ENCODE measurements around the gene C10orf53. TPM values are rescaled to one million over a fixed set of nuclear protein-coding genes. Genes with fewer than 3 reads are reported as not detected.
A peak's percentile ranks its signal among the peaks of the same experiment; 100 is the strongest.

C10orf53 gene
- total RNA-seq, 1 donor from 2014 or later: not detected

DNA sequence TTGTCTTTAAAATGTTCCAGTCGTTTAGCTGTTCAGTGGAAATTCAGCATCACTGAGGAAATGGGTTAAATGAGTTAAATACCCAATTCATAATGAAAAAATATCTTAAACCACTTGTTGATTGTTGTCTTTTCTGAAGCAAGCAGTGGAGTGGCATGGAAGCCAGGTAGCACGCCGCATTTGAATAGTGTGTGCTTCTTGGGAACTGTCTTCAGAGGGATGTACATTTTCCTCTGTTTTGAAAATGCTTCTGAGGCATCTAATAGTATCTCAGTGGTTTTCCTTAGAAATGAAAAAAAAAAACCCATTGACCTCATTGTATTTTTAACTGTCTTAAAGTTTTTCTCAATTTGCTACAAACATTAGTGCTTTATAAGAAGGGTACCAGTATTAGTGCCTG is 28.1 kb downstream of the C10orf53 start:
- peaks cover 13% of the 10 kb centered on the region for H3K27me3 Mint-ChIP-seq (ENCODE audit: insufficient read depth, low read depth)
- Histone ChIP-seq H3K36me3 (no peaks in the 10 kb centered on the region), H3K79me2 (ENCODE audit: low read depth) (no peaks in the 10 kb centered on the region), H3F3A (ENCODE audit: low read depth) (no peaks in the 10 kb centered on the region), H2AFZ (replicated peaks) (no peak overlapping the region), H3K9ac (no peak overlapping the region), H3K4me3 (no peak overlapping the region), H3K4me2 (no peak overlapping the region), H3K4me1 (no peaks in the 10 kb centered on the region), H3K9me3 (ENCODE audit: low read depth) (peaks cover 8% of the 10 kb centered on the region), H3K27ac (no peak overlapping the region), H4K20me1 (ENCODE audit: low read depth) (no peaks in the 10 kb centered on the region), H3K27me3 (no peaks in the 10 kb centered on the region)
- peaks cover 3% of the 10 kb centered on the region for H3K4me1 Mint-ChIP-seq
- no peak overlapping the region for H3K27ac Mint-ChIP-seq
- TF ChIP-seq EZH2phosphoT487 (IDR thresholded peaks at IDR 0.05) (no peak), EZH2 (IDR thresholded peaks at IDR 0.05) (no peak)
- TF ChIP-seq, protein P1, sequence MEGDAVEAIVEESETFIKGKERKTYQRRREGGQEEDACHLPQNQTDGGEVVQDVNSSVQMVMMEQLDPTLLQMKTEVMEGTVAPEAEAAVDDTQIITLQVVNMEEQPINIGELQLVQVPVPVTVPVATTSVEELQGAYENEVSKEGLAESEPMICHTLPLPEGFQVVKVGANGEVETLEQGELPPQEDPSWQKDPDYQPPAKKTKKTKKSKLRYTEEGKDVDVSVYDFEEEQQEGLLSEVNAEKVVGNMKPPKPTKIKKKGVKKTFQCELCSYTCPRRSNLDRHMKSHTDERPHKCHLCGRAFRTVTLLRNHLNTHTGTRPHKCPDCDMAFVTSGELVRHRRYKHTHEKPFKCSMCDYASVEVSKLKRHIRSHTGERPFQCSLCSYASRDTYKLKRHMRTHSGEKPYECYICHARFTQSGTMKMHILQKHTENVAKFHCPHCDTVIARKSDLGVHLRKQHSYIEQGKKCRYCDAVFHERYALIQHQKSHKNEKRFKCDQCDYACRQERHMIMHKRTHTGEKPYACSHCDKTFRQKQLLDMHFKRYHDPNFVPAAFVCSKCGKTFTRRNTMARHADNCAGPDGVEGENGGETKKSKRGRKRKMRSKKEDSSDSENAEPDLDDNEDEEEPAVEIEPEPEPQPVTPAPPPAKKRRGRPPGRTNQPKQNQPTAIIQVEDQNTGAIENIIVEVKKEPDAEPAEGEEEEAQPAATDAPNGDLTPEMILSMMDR (IDR thresholded peaks at IDR 0.05): no peak
- DNase-seq (ENCODE audit: low spot score): no peak
- no peak overlapping the region for H3K4me3 Mint-ChIP-seq
- peaks cover 5% of the 10 kb centered on the region for H3K9me3 Mint-ChIP-seq
- H3K36me3 Mint-ChIP-seq: no peaks in the 10 kb centered on the region

DNA sequence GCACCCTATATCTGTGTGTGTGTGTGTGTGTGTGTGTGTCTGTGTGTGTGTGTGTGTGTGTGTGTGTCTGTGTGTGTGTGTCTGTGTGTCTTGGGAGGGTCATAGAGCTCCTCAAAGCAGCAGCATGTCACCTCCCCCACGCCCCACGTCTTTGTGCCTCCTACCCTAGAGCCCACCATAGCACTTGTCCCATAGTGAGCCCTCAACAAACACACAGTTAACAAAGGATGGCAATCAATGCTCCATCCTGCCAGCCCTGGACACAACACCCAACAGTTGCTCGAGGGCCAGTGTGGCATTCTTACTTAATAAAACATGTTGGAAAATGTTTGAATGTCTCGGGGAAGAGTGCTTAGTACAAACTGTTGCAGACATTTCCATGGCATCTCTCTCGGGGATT is 30.5 kb downstream of the C10orf53 start:
- Mint-ChIP-seq H3K4me3 (no peak overlapping the region), H3K27me3 (ENCODE audit: insufficient read depth, low read depth) (peaks cover 10% of the 10 kb centered on the region), H3K4me1 (peaks cover 3% of the 10 kb centered on the region), H3K9me3 (peaks cover 6% of the 10 kb centered on the region), H3K27ac (no peak overlapping the region), H3K36me3 (no peaks in the 10 kb centered on the region)
- TF ChIP-seq, protein P1 (IDR thresholded peaks at IDR 0.05): no peak
- no peak for TF ChIP-seq EZH2phosphoT487 (IDR thresholded peaks at IDR 0.05)
- TF ChIP-seq EZH2 (IDR thresholded peaks at IDR 0.05): no peak
- H2AFZ ChIP-seq (replicated peaks): no peak overlapping the region
- H3K9me3 ChIP-seq (ENCODE audit: low read depth): peaks cover 14% of the 10 kb centered on the region
- H3K36me3 ChIP-seq: no peaks in the 10 kb centered on the region
- H4K20me1 ChIP-seq (ENCODE audit: low read depth): no peaks in the 10 kb centered on the region
- no peaks in the 10 kb centered on the region for H3K4me1 ChIP-seq
- no peak for DNase-seq (ENCODE audit: low spot score)
- no peaks in the 10 kb centered on the region for H3F3A ChIP-seq (ENCODE audit: low read depth)
- H3K79me2 ChIP-seq (ENCODE audit: low read depth): no peaks in the 10 kb centered on the region
- no peak overlapping the region for H3K9ac ChIP-seq
- H3K27me3 ChIP-seq: no peaks in the 10 kb centered on the region
- no peak overlapping the region for H3K27ac ChIP-seq
- no peak overlapping the region for H3K4me3 ChIP-seq
- H3K4me2 ChIP-seq: no peak overlapping the region

DNA sequence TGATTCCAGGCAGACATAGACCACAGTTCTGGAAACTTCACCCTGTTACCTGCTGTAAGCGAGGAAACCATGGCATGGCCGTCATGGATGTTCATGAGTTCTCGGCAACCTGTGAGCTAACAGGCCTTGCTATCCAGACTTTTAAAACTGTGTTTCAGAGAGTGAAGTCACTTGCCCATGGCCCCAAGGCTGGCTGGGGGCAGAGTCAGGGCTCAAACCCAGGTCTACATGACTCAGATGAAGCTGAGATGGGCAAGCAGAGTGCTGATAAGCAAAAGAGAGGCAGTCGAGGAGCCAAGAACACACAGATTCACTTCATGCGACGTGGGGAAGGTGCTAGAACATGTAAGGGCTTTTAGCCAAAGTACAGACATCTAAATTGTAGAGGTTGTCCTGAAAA is 31.5 kb downstream of the C10orf53 start:
- Mint-ChIP-seq H3K9me3 (peaks cover 4% of the 10 kb centered on the region), H3K4me1 (peaks cover 3% of the 10 kb centered on the region)
- no peak overlapping the region for H2AFZ ChIP-seq (replicated peaks)

More for the DNA sequence above, 31.5 kb downstream of the C10orf53 start:
- TF ChIP-seq EZH2phosphoT487 (IDR thresholded peaks at IDR 0.05) (no peak), EZH2 (IDR thresholded peaks at IDR 0.05) (no peak)
- TF ChIP-seq, protein P1 (IDR thresholded peaks at IDR 0.05): no peak
- Mint-ChIP-seq H3K27me3 (ENCODE audit: insufficient read depth, low read depth) (peaks cover 9% of the 10 kb centered on the region), H3K4me3 (no peak overlapping the region), H3K27ac (peak overlapping the region; percentile 82), H3K36me3 (no peaks in the 10 kb centered on the region)
- no peak for DNase-seq (ENCODE audit: low spot score)
- Histone ChIP-seq H3F3A (ENCODE audit: low read depth) (no peaks in the 10 kb centered on the region), H3K4me1 (no peaks in the 10 kb centered on the region), H4K20me1 (ENCODE audit: low read depth) (no peaks in the 10 kb centered on the region), H3K27me3 (no peaks in the 10 kb centered on the region), H3K36me3 (no peaks in the 10 kb centered on the region), H3K27ac (no peak overlapping the region), H3K9me3 (ENCODE audit: low read depth) (peaks cover 6% of the 10 kb centered on the region), H3K4me2 (no peak overlapping the region), H3K79me2 (ENCODE audit: low read depth) (no peaks in the 10 kb centered on the region), H3K4me3 (no peak overlapping the region), H3K9ac (no peak overlapping the region)
